ENCODE results near the gene OSGEP. TPM values are rescaled to one million over a fixed set of nuclear protein-coding genes. Genes with fewer than 3 reads are reported as not detected.

Gene OSGEP
- total RNA-seq, 2 donors from 2014 or later, result 44.3 to 50.7 TPM

DNA sequence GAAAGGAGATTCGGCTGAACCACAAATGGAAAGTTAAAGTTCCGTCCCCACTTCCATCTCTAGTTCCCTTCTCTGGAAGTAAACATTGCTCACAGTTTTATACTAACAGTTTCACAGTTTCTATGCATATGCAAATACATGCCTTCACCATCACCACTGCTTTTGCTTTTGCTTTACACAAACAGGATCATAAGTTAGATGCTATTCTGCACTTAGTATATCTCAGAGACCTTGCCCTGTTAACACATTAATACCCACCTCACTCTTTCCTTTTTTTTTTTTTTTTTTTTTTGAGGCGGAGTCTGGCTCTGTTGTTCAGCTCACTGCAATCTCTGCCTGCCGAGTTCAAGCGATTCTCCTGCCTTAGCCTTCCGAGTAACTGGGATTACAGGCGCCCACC lies 42.2 kb downstream of the OSGEP start:
- DNase-seq, result no peak
- H3K9ac ChIP-seq (ENCODE audit: extremely low read depth, low read length, poor library complexity, severe bottlenecking), result peak overlapping the region; percentile 66
- Mint-ChIP-seq H3K4me1 (peaks cover 17% of the 10 kb centered on the region), H3K36me3 (ENCODE audit: low read depth) (peaks cover 10% of the 10 kb centered on the region), H3K27me3 (ENCODE audit: insufficient read depth) (no peaks in the 10 kb centered on the region), H3K27ac (peak overlapping the region; percentile 92), H3K9me3 (no peaks in the 10 kb centered on the region), H3K4me3 (peak overlapping the region; percentile 74)
- H3K36me3 ChIP-seq (ENCODE audit: control insufficient read depth, insufficient read depth, low read length), result peaks cover 8% of the 10 kb centered on the region
- H3K4me3 ChIP-seq (ENCODE audit: low read length), result peak overlapping the region; percentile 98
- 14 to 43% methylated on average over 1 to 7 of the region's 7 CpGs for WGBS, 2 experiments (ENCODE audit: insufficient coverage in 1 of 2, insufficient read length in 1 of 2)
- no peaks in the 10 kb centered on the region for H3K27me3 ChIP-seq (ENCODE audit: control insufficient read depth, insufficient read depth, low read length, poor library complexity, severe bottlenecking)
- no peaks in the 10 kb centered on the region for H3K4me1 ChIP-seq (ENCODE audit: control insufficient read depth, insufficient read depth, low read length)
- no peak overlapping the region for H3K27ac ChIP-seq (ENCODE audit: low read depth, low read length)
- H3K9me3 ChIP-seq (ENCODE audit: control insufficient read depth, low read length), result no peaks in the 10 kb centered on the region
- TF ChIP-seq, protein P1, sequence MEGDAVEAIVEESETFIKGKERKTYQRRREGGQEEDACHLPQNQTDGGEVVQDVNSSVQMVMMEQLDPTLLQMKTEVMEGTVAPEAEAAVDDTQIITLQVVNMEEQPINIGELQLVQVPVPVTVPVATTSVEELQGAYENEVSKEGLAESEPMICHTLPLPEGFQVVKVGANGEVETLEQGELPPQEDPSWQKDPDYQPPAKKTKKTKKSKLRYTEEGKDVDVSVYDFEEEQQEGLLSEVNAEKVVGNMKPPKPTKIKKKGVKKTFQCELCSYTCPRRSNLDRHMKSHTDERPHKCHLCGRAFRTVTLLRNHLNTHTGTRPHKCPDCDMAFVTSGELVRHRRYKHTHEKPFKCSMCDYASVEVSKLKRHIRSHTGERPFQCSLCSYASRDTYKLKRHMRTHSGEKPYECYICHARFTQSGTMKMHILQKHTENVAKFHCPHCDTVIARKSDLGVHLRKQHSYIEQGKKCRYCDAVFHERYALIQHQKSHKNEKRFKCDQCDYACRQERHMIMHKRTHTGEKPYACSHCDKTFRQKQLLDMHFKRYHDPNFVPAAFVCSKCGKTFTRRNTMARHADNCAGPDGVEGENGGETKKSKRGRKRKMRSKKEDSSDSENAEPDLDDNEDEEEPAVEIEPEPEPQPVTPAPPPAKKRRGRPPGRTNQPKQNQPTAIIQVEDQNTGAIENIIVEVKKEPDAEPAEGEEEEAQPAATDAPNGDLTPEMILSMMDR (conservative IDR thresholded peaks at IDR 0.05), result no peak

DNA sequence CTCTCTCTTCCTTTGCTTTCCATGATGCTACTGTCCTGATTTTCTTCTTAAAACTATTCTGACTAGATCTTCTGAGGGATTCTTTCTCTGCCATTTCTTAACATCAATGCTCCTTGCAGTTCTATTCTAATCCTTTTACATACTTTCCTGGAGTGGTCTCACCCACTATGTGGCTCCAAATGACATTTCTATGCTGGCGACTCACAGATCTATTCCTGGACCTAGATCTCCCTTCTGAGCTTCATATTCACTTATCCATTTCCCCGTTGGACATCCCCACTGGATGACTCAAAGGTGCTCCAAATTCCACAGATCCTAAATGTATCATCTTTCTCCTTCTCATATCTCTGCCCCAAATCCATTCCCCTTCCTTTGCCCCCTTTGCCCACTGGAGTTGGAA lies 45.4 kb downstream of the OSGEP start:
- Histone ChIP-seq H3K4me3 (ENCODE audit: low read length) (no peak overlapping the region), H3K27me3 (ENCODE audit: control insufficient read depth, insufficient read depth, low read length, poor library complexity, severe bottlenecking) (no peaks in the 10 kb centered on the region), H3K9me3 (ENCODE audit: control insufficient read depth, low read length) (no peaks in the 10 kb centered on the region), H3K36me3 (ENCODE audit: control insufficient read depth, insufficient read depth, low read length) (peaks cover 39% of the 10 kb centered on the region), H3K4me1 (ENCODE audit: control insufficient read depth, insufficient read depth, low read length) (no peaks in the 10 kb centered on the region), H3K9ac (ENCODE audit: extremely low read depth, low read length, poor library complexity, severe bottlenecking) (no peak overlapping the region), H3K27ac (ENCODE audit: low read depth, low read length) (no peak overlapping the region)
- TF ChIP-seq, protein P1 (conservative IDR thresholded peaks at IDR 0.05), result no peak
- Mint-ChIP-seq H3K9me3 (no peaks in the 10 kb centered on the region), H3K36me3 (ENCODE audit: low read depth) (peaks cover 37% of the 10 kb centered on the region), H3K27me3 (ENCODE audit: insufficient read depth) (no peaks in the 10 kb centered on the region), H3K4me1 (peaks cover 11% of the 10 kb centered on the region), H3K27ac (no peak overlapping the region), H3K4me3 (no peak overlapping the region)
- DNase-seq, result no peak
- WGBS, 2 experiments (ENCODE audit: insufficient coverage in 1 of 2, insufficient read length in 1 of 2), result 78 to 93% methylated on average over 2 of the region's 2 CpGs

DNA sequence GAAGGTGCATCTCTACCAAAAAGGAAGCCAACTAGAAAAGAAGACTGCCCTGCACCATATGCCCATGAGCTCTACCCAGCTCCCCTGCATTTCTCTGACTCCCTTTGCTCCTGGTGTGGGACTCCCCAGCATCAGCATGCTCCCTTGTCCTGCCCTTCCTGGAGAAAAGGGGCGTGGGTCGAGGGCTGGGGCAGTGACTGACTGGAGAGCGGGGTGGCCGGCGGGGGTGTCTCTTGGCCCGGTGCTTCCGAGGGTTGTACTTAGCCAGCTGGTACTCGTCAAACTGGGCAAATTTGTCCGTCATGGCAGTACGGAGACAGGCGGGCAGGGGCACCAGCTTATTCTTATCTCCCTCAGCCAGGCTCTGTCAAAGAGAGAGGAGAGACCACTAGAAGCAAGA lies 51.1 kb downstream of the OSGEP start:
- no peak for DNase-seq
- Mint-ChIP-seq H3K27me3 (ENCODE audit: insufficient read depth) (no peaks in the 10 kb centered on the region), H3K4me3 (no peak overlapping the region), H3K27ac (no peak overlapping the region), H3K36me3 (ENCODE audit: low read depth) (peaks cover 68% of the 10 kb centered on the region), H3K4me1 (no peaks in the 10 kb centered on the region), H3K9me3 (no peaks in the 10 kb centered on the region)
- no peaks in the 10 kb centered on the region for H3K4me1 ChIP-seq (ENCODE audit: control insufficient read depth, insufficient read depth, low read length)
- no peaks in the 10 kb centered on the region for H3K27me3 ChIP-seq (ENCODE audit: control insufficient read depth, insufficient read depth, low read length, poor library complexity, severe bottlenecking)
- no peak overlapping the region for H3K4me3 ChIP-seq (ENCODE audit: low read length)
- H3K27ac ChIP-seq (ENCODE audit: low read depth, low read length), result no peak overlapping the region
- TF ChIP-seq, protein P1 (conservative IDR thresholded peaks at IDR 0.05), result no peak
- H3K9me3 ChIP-seq (ENCODE audit: control insufficient read depth, low read length), result no peaks in the 10 kb centered on the region
- peaks cover 81% of the 10 kb centered on the region for H3K36me3 ChIP-seq (ENCODE audit: control insufficient read depth, insufficient read depth, low read length)
- 95 to 100% methylated on average over 4 to 11 of the region's 11 CpGs for WGBS, 2 experiments (ENCODE audit: insufficient coverage in 1 of 2, insufficient read length in 1 of 2)
- H3K9ac ChIP-seq (ENCODE audit: extremely low read depth, low read length, poor library complexity, severe bottlenecking), result no peak overlapping the region
